Lower lobe of right lung (tissue), 2 donors: ENCODE data around the gene FAM120C. TPM values are rescaled to one million over a fixed set of nuclear protein-coding genes. Genes with fewer than 3 reads are reported as not detected.

Experiments
- ATAC-seq, 2 donors: fragments of 200-7000 bp; cut with Tn5 transposase; one replicate each; pipeline ENCODE4 v1.9.1; 2020 to 2022; ENCODE audit warnings: mild to moderate bottlenecking in 2 of 2, moderate library complexity in 2 of 2
- DNase-seq: peaks from one replicate; pipeline ENCODE4 v3.0.0-alpha.2; 2020
- H3K27ac ChIP-seq: fragments of 200-600 bp; one replicate; pipeline ENCODE4 v1.8.0; 2022
- H3K27me3 ChIP-seq: fragments of 200-600 bp; one replicate; pipeline ENCODE4 v1.8.0; 2022; ENCODE audit warnings: low read depth
- H3K36me3 ChIP-seq: fragments of 200-600 bp; one replicate; pipeline ENCODE4 v1.8.0; 2022; ENCODE audit warnings: mild to moderate bottlenecking
- H3K4me1 ChIP-seq: fragments of 200-600 bp; one replicate; pipeline ENCODE4 v1.8.0; 2022
- H3K4me3 ChIP-seq: fragments of 200-600 bp; one replicate; pipeline ENCODE4 v1.8.0; 2022; ENCODE audit warnings: mild to moderate bottlenecking
- H3K9me3 ChIP-seq: fragments of 200-600 bp; one replicate; pipeline ENCODE4 v1.8.0; 2022
- CTCF ChIP-seq: fragments of 200-600 bp; IDR thresholded peaks from one replicate; pipeline ENCODE4 v1.8.0; 2022; ENCODE audit warnings: antibody characterized with exemption, mild to moderate bottlenecking
- intact Hi-C: fragments of 100-400 bp; cut with DNase I; formaldehyde crosslinking; loops from one replicate; pipeline ENCODE4 v1.11.0; 2022
- total RNA-seq: library from RNA; stranded (reverse); fragmentation: NEBNext Ultra II Directional; extraction: Animal tissue kit (Norgen Biotek cat#: 25700); gene quantifications from one replicate; pipeline ENCODE4 v1.2.1, GENCODE V29; 2021
- donor health status: DM: no; HTN: yes; CAD: no; lungs with severe emphysema.

The FAM120C gene
- total RNA-seq, 1 donor from 2014 or later = 9.0 TPM

- intact Hi-C loops = no loop called here
- no peak for ATAC-seq
- TF ChIP-seq CTCF = no peak
- Histone ChIP-seq H3K27ac (no peak overlapping the region), H3K36me3 (peaks cover 31% of the 10 kb centered on the region), H3K4me3 (no peak overlapping the region), H3K27me3 (no peaks in the 10 kb centered on the region), H3K4me1 (no peaks in the 10 kb centered on the region), H3K9me3 (no peaks in the 10 kb centered on the region)
- no peak for DNase-seq
Observed at GRCh38 chrX:54134269-54134668, 48.8 kb downstream of the FAM120C start.

- H3K9me3 ChIP-seq = no peaks in the 10 kb centered on the region
- no peak overlapping the region for H3K27ac ChIP-seq
- ATAC-seq = no peak
- no peak overlapping the region for H3K4me3 ChIP-seq
- no peaks in the 10 kb centered on the region for H3K36me3 ChIP-seq
- H3K4me1 ChIP-seq = no peaks in the 10 kb centered on the region
- DNase-seq = no peak
- no peak for TF ChIP-seq CTCF
- intact Hi-C loops = no loop called here
- H3K27me3 ChIP-seq = no peaks in the 10 kb centered on the region
Observed at GRCh38 chrX:54116391-54116790, 66.7 kb downstream of the FAM120C start.

GRCh38 chrX:54093571-54093970 lies 89.5 kb downstream of the FAM120C start:
- Histone ChIP-seq H3K36me3 (peaks cover 7% of the 10 kb centered on the region), H3K27me3 (no peaks in the 10 kb centered on the region), H3K9me3 (no peaks in the 10 kb centered on the region), H3K4me3 (no peak overlapping the region), H3K27ac (no peak overlapping the region), H3K4me1 (no peaks in the 10 kb centered on the region)
- DNase-seq (no peak), ATAC-seq (no peak)
- no peak for TF ChIP-seq CTCF
- intact Hi-C loops = no loop called here

GRCh38 chrX:54093159-54093558 lies 89.9 kb downstream of the FAM120C start:
- Histone ChIP-seq H3K4me1 (no peaks in the 10 kb centered on the region), H3K27ac (no peak overlapping the region), H3K27me3 (no peaks in the 10 kb centered on the region), H3K36me3 (peaks cover 7% of the 10 kb centered on the region), H3K9me3 (no peaks in the 10 kb centered on the region), H3K4me3 (no peak overlapping the region)
- ATAC-seq (no peak), DNase-seq (no peak)
- TF ChIP-seq CTCF = no peak
- intact Hi-C loops = no loop called here

GRCh38 chrX:54090880-54091279 lies 92.2 kb downstream of the FAM120C start:
- Histone ChIP-seq H3K27ac (no peak overlapping the region), H3K36me3 (peaks cover 9% of the 10 kb centered on the region), H3K4me3 (no peak overlapping the region), H3K27me3 (no peaks in the 10 kb centered on the region), H3K9me3 (no peaks in the 10 kb centered on the region), H3K4me1 (no peaks in the 10 kb centered on the region)
- intact Hi-C loops = no loop called here
- ATAC-seq (no peak), DNase-seq (no peak)
- TF ChIP-seq CTCF = no peak

- DNase-seq (no peak), ATAC-seq (no peak)
- H3K9me3 ChIP-seq = no peaks in the 10 kb centered on the region
- peaks cover 22% of the 10 kb centered on the region for H3K36me3 ChIP-seq
- H3K27ac ChIP-seq = no peak overlapping the region
- no peaks in the 10 kb centered on the region for H3K27me3 ChIP-seq
- intact Hi-C loops = no loop called here
- H3K4me1 ChIP-seq = no peaks in the 10 kb centered on the region
- no peak overlapping the region for H3K4me3 ChIP-seq
- no peak for TF ChIP-seq CTCF
Observed at GRCh38 chrX:54089191-54089590, 93.9 kb downstream of the FAM120C start.
